Fibroblast of mammary gland (primary cell): ENCODE results near the gene CATSPERZ.

Source experiments
- DNase-seq: peaks from one replicate; pipeline ENCODE4 v3.0.0-alpha.2; 2010; ENCODE audit warnings: low read depth
- H3K4me3 ChIP-seq: 2 replicates; pipeline ENCODE4 v1.5.1; 2011; ENCODE audit warnings: low read depth, mild to moderate bottlenecking, low read length, moderate library complexity; ENCODE audit not compliant: control insufficient read depth
- CTCF ChIP-seq: conservative IDR thresholded peaks from 2 replicates; pipeline ENCODE4 v1.5.1; 2011; ENCODE audit warnings: low read depth, low read length, inconsistent platforms; ENCODE audit not compliant: control insufficient read depth, insufficient read depth

CATSPERZ gene

GRCh38 chr11:64299847-64300648, at the start of gene CATSPERZ:
TSS of gene CATSPERZ (plus strand) at chr11:64300358. CDS start at chr11:64300411, 53 bp downstream.
- peak within 1 kb of the TSS; percentile 21 for H3K4me3 ChIP-seq
- no peak for DNase-seq
- TF ChIP-seq CTCF = no peak

GRCh38 chr11:64250415-64251015, 49.6 kb upstream of the CATSPERZ start:
- no peak for TF ChIP-seq CTCF
- peak overlapping the region; percentile 40 for H3K4me3 ChIP-seq
- DNase-seq = no peak

GRCh38 chr11:64251016-64251752, 49.0 kb upstream of the CATSPERZ start, which contains the start of gene PLCB3:
TSS of gene PLCB3 (plus strand) at chr11:64251530. CDS start at chr11:64251650, 120 bp downstream.
- peak; percentile 23 for TF ChIP-seq CTCF
- H3K4me3 ChIP-seq = peak within 1 kb of the TSS; percentile 83
- no peak for DNase-seq

- TF ChIP-seq CTCF = no peak
- no peak for DNase-seq
- H3K4me3 ChIP-seq = peak overlapping the region; percentile 83
These were observed 48.5 kb upstream of the CATSPERZ start for GRCh38 chr11:64251753-64252002.

GRCh38 chr11:64252003-64252872, 47.9 kb upstream of the CATSPERZ start:
- TF ChIP-seq CTCF = peak; percentile 38
- DNase-seq = no peak
- H3K4me3 ChIP-seq = peak overlapping the region; percentile 83

- no peak for TF ChIP-seq CTCF
These were observed 47.1 kb upstream of the CATSPERZ start for GRCh38 chr11:64253043-64253442.

More at GRCh38 chr11:64253043-64253442, 47.1 kb upstream of the CATSPERZ start:
- no peak overlapping the region for H3K4me3 ChIP-seq
- DNase-seq = no peak
